GM23248 (cell line): Measurements from ENCODE around the gene CNKSR1. TPM values are rescaled to one million over a fixed set of nuclear protein-coding genes. Genes with fewer than 3 reads are reported as not detected.

Experiments used
- DNase-seq: peaks from one replicate; pipeline ENCODE4 v3.0.0-alpha.2; 2015
- H2AFZ ChIP-seq: fragments of 200-600 bp; sonication (generic); 2 replicates; pipeline ENCODE4 v1.6.1; 2016; ENCODE audit warnings: antibody characterized with exemption
- H3F3A ChIP-seq: fragments of 200-600 bp; sonication (generic); 2 replicates; pipeline ENCODE4 v1.6.1; 2016; ENCODE audit warnings: mild to moderate bottlenecking, antibody characterized with exemption, mixed run types; ENCODE audit not compliant: insufficient read depth
- H3K27ac ChIP-seq: fragments of 200-600 bp; sonication (generic); 2 replicates; pipeline ENCODE4 v1.5.1; 2016; ENCODE audit warnings: mild to moderate bottlenecking
- H3K27me3 ChIP-seq: fragments of 200-600 bp; sonication (generic); replicated peaks from 2 replicates; pipeline ENCODE4 v1.6.1; 2016; ENCODE audit warnings: mild to moderate bottlenecking; ENCODE audit not compliant: insufficient read depth
- H3K36me3 ChIP-seq: fragments of 200-600 bp; sonication (generic); 2 replicates; pipeline ENCODE4 v1.6.1; 2016; ENCODE audit warnings: low read depth, mild to moderate bottlenecking
- H3K4me1 ChIP-seq: fragments of 200-600 bp; sonication (generic); 2 replicates; pipeline ENCODE4 v1.6.1; 2016; ENCODE audit warnings: mild to moderate bottlenecking; ENCODE audit not compliant: insufficient read depth
- H3K4me2 ChIP-seq: fragments of 200-600 bp; sonication (generic); one replicate; pipeline ENCODE4 v1.6.1; 2016; ENCODE audit warnings: mild to moderate bottlenecking; ENCODE audit not compliant: unreplicated experiment
- H3K4me3 ChIP-seq: fragments of 200-600 bp; sonication (generic); 2 replicates; pipeline ENCODE4 v1.5.1; 2016; ENCODE audit warnings: mild to moderate bottlenecking
- H3K79me2 ChIP-seq: fragments of 200-600 bp; sonication (generic); 2 replicates; pipeline ENCODE4 v1.6.1; 2016; ENCODE audit warnings: mild to moderate bottlenecking; ENCODE audit not compliant: insufficient read depth
- H3K9ac ChIP-seq: fragments of 200-600 bp; sonication (generic); 2 replicates; pipeline ENCODE4 v1.6.1; 2016; ENCODE audit warnings: mild to moderate bottlenecking
- H3K9me2 ChIP-seq: fragments of 200-600 bp; sonication (generic); 2 replicates; pipeline ENCODE4 v1.6.1; 2016; ENCODE audit warnings: mixed run types, mild to moderate bottlenecking, moderate library complexity; ENCODE audit not compliant: insufficient read depth
- H3K9me3 ChIP-seq: fragments of 200-600 bp; sonication (generic); one replicate; pipeline ENCODE4 v1.6.1; 2017; ENCODE audit warnings: low read depth
- H4K20me1 ChIP-seq: fragments of 200-600 bp; sonication (generic); 2 replicates; pipeline ENCODE4 v1.6.0; 2016; ENCODE audit not compliant: insufficient read depth
- EZH2 ChIP-seq: fragments of 200-600 bp; sonication (generic); IDR thresholded peaks from 2 replicates; pipeline ENCODE4 v1.6.1; 2018; ENCODE audit warnings: antibody characterized with exemption, mild to moderate bottlenecking; ENCODE audit not compliant: insufficient read depth, poor library complexity, severe bottlenecking
- EZH2phosphoT487 ChIP-seq: fragments of 200-600 bp; sonication (generic); IDR thresholded peaks from 2 replicates; pipeline ENCODE4 v1.6.1; 2018; ENCODE audit warnings: antibody characterized with exemption, moderate library complexity, mild to moderate bottlenecking, low read depth; ENCODE audit not compliant: insufficient read depth
- WGBS, 2 experiments: methylation state at CpG; one replicate each; pipeline ENCODE4 v1.1.6; 2015 to 2017; ENCODE audit warnings: low lambda C conversion rate in 2 of 2, low coverage in 1 of 2; ENCODE audit errors: missing lambda C conversion rate in 2 of 2; 5-methylcytosine and 5-hydroxymethylcytosine counted together
- in situ Hi-C: fragments of 300-500 bp; cut with MboI; formaldehyde crosslinking; loops from 2 replicates; pipeline ENCODE4 v1.15.0; 2020
- polyA plus RNA-seq: library from polyadenylated mRNA; unstranded; fragments of >200 nt; fragmentation: Nextera tagmentation; extraction: Ambion mirVana; gene quantifications from 2 replicates; pipeline ENCODE4 v1.2.1, GENCODE V29; 2016
- total RNA-seq: library from RNA; depleted of rRNA; stranded (reverse); fragments of >200 nt; shearing (Covaris generic); gene quantifications from 2 replicates; pipeline ENCODE4 v1.2.3, GENCODE V29; 2014

CNKSR1 gene
- total and polyA plus RNA-seq, 2 experiments from 2014 or later, result not detected

- in situ Hi-C loops, result no loop called here
- H3K4me2 ChIP-seq, result no peak overlapping the region
- no peaks in the 10 kb centered on the region for H3K4me1 ChIP-seq
- no peaks in the 10 kb centered on the region for H3K9me2 ChIP-seq
- H4K20me1 ChIP-seq, result no peaks in the 10 kb centered on the region
- no peak for DNase-seq
- H2AFZ ChIP-seq, result no peak overlapping the region
- no peak overlapping the region for H3K27ac ChIP-seq
- H3K4me3 ChIP-seq, result no peak overlapping the region
- H3K27me3 ChIP-seq, result no peaks in the 10 kb centered on the region; the same call in 1 of the 2 replicates
- 83 to 95% methylated on average over 8 of the region's 8 CpGs for WGBS, 2 experiments
- no peaks in the 10 kb centered on the region for H3K79me2 ChIP-seq
- no peaks in the 10 kb centered on the region for H3F3A ChIP-seq
- H3K9ac ChIP-seq, result no peak overlapping the region
- no peaks in the 10 kb centered on the region for H3K9me3 ChIP-seq
- TF ChIP-seq EZH2phosphoT487 (no peak), EZH2 (no peak)
- no peaks in the 10 kb centered on the region for H3K36me3 ChIP-seq
Observed at GRCh38 chr1:26188477-26188876, 11.2 kb downstream of the CNKSR1 start.

GRCh38 chr1:26189331-26189730 is 12.0 kb downstream of the CNKSR1 start:
- Histone ChIP-seq H4K20me1 (no peaks in the 10 kb centered on the region), H3K27me3 (peaks cover 8% of the 10 kb centered on the region; the same call in 1 of the 2 replicates), H3K9me2 (no peaks in the 10 kb centered on the region), H3K79me2 (no peaks in the 10 kb centered on the region), H3K4me2 (no peak overlapping the region), H3K4me1 (no peaks in the 10 kb centered on the region), H3K4me3 (no peak overlapping the region), H3F3A (no peaks in the 10 kb centered on the region), H2AFZ (no peak overlapping the region), H3K36me3 (no peaks in the 10 kb centered on the region), H3K27ac (no peak overlapping the region), H3K9ac (no peak overlapping the region), H3K9me3 (no peaks in the 10 kb centered on the region)
- no peak for TF ChIP-seq EZH2phosphoT487
- no peak for TF ChIP-seq EZH2
- in situ Hi-C loops, result no loop called here
- 68 to 70% methylated on average over 6 of the region's 6 CpGs for WGBS, 2 experiments
- DNase-seq, result no peak

GRCh38 chr1:26189751-26190275 is 12.5 kb downstream of the CNKSR1 start:
- Histone ChIP-seq H4K20me1 (no peaks in the 10 kb centered on the region), H3K36me3 (no peaks in the 10 kb centered on the region), H3K79me2 (no peaks in the 10 kb centered on the region), H3K4me3 (no peak overlapping the region), H3K4me2 (no peak overlapping the region), H2AFZ (no peak overlapping the region), H3K27ac (no peak overlapping the region), H3K9me3 (no peaks in the 10 kb centered on the region), H3K27me3 (peaks cover 12% of the 10 kb centered on the region; the same call in 1 of the 2 replicates), H3K4me1 (no peaks in the 10 kb centered on the region), H3K9ac (no peak overlapping the region), H3F3A (no peaks in the 10 kb centered on the region), H3K9me2 (no peaks in the 10 kb centered on the region)
- in situ Hi-C loops, result no loop called here
- TF ChIP-seq EZH2phosphoT487 (no peak), EZH2 (no peak)
- 79 to 80% methylated on average over 7 of the region's 7 CpGs for WGBS, 2 experiments
- no peak for DNase-seq

- TF ChIP-seq EZH2 (no peak), EZH2phosphoT487 (no peak)
- Histone ChIP-seq H3K4me1 (no peaks in the 10 kb centered on the region), H3K4me3 (no peak within 1 kb of the TSS), H3K9me3 (no peaks in the 10 kb centered on the region), H2AFZ (no peak within 1 kb of the TSS), H3K9me2 (no peaks in the 10 kb centered on the region), H4K20me1 (no peaks in the 10 kb centered on the region), H3K4me2 (no peak within 1 kb of the TSS), H3K27ac (no peak within 1 kb of the TSS), H3K79me2 (no peaks in the 10 kb centered on the region), H3K36me3 (no peaks in the 10 kb centered on the region), H3K9ac (no peak within 1 kb of the TSS), H3F3A (no peaks in the 10 kb centered on the region), H3K27me3 (peaks cover 12% of the 10 kb centered on the region; the same call in 1 of the 2 replicates)
- in situ Hi-C loops, result no loop called here
- 42 to 52% methylated on average over 12 to 15 of the region's 16 CpGs for WGBS, 2 experiments
- DNase-seq, result peak; percentile 25
Observed at GRCh38 chr1:26190373-26190987, 13.2 kb downstream of the CNKSR1 start, which contains the start of gene CATSPER4. TSS of gene CATSPER4 (plus strand) at chr1:26190602. CDS start at chr1:26190628, 26 bp downstream.
